ENCODE measurements around the gene CLEC2A.
A peak's percentile ranks its signal among the peaks of the same experiment; 100 is the strongest.

The CLEC2A gene

DNA sequence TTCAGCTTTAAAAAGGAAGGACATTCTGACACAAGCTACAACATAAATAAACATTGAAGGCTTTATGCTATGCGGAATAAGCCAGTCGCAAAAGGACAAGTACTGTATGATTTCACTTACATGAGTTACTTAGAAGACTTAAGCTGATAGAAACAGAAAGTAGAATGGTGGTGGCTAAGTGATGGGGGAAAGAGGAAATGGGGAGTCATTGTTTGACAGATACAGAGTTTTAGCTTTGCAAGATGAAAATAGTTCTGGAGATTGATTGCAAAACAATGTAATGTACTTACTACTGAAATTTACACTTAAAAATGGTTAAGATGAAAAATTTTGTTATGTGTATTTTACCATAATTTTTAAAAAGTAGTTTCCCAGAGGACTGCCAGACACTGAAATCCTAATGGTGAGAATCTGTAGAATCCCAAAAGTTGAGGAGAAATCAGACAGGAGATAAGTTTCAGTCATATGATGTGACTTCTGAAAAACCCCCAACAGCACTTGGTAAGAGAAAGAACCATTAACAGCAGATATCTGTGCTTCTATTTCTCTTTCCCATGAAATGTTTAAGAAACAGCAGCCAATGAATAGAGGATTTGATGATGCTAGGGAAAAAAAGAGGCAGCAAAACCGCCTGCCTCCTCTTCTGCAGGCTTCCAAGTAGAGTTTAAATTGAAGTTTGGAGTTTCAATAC lies 16.6 kb upstream of the CLEC2A start:
- TF ChIP-seq GABPA (IDR thresholded peaks at IDR 0.05; ENCODE audit: low read depth) (no peak), SPI1 (IDR thresholded peaks at IDR 0.05; ENCODE audit: borderline replicate concordance, low read depth) (peak; percentile 54; the same call in 1 of the 2 replicates)
- TF ChIP-seq, protein P1, sequence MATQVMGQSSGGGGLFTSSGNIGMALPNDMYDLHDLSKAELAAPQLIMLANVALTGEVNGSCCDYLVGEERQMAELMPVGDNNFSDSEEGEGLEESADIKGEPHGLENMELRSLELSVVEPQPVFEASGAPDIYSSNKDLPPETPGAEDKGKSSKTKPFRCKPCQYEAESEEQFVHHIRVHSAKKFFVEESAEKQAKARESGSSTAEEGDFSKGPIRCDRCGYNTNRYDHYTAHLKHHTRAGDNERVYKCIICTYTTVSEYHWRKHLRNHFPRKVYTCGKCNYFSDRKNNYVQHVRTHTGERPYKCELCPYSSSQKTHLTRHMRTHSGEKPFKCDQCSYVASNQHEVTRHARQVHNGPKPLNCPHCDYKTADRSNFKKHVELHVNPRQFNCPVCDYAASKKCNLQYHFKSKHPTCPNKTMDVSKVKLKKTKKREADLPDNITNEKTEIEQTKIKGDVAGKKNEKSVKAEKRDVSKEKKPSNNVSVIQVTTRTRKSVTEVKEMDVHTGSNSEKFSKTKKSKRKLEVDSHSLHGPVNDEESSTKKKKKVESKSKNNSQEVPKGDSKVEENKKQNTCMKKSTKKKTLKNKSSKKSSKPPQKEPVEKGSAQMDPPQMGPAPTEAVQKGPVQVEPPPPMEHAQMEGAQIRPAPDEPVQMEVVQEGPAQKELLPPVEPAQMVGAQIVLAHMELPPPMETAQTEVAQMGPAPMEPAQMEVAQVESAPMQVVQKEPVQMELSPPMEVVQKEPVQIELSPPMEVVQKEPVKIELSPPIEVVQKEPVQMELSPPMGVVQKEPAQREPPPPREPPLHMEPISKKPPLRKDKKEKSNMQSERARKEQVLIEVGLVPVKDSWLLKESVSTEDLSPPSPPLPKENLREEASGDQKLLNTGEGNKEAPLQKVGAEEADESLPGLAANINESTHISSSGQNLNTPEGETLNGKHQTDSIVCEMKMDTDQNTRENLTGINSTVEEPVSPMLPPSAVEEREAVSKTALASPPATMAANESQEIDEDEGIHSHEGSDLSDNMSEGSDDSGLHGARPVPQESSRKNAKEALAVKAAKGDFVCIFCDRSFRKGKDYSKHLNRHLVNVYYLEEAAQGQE (IDR thresholded peaks at IDR 0.05; ENCODE audit: insufficient replicate concordance, low read depth), result no peak
- Histone ChIP-seq H3K27me3 (ENCODE audit: insufficient read depth, poor library complexity, severe bottlenecking) (no peaks in the 10 kb centered on the region), H3K4me3 (replicated peaks; ENCODE audit: insufficient read depth, low read length) (no peak overlapping the region), H3K27ac (replicated peaks) (no peak overlapping the region)
- DNase-seq (ENCODE audit: low read depth in 1 of 2, low spot score in 1 of 2), result no peak

DNA sequence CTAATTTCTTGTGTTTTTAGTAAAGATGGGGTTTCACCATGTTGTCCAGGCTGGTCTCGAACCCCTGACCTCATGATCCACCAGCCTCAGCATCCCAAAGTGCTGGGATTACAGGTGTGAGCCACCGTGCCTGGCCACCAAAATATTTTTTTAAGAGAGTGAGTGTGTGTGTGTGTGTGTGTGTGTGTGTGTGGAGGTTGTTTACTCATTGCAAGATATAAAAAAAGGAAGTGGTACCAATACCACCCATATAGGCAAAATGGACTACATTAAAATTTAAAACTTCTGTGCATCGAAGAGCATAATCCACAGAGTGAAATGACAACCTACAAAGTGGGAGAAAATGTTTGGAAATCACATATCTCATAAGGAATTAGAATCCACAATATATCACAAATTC lies 15.5 kb upstream of the CLEC2A start:
- Histone ChIP-seq H3K4me3 (replicated peaks; ENCODE audit: insufficient read depth, low read length) (no peak overlapping the region), H3K27me3 (ENCODE audit: insufficient read depth, poor library complexity, severe bottlenecking) (no peaks in the 10 kb centered on the region), H3K27ac (replicated peaks) (no peak overlapping the region)
- TF ChIP-seq GABPA (IDR thresholded peaks at IDR 0.05; ENCODE audit: low read depth) (no peak), POLR2AphosphoS5 (IDR thresholded peaks at IDR 0.05; ENCODE audit: low read depth) (no peak), SPI1 (IDR thresholded peaks at IDR 0.05; ENCODE audit: borderline replicate concordance, low read depth) (peak; percentile 75; the same call in 1 of the 2 replicates)
- TF ChIP-seq, protein P1 (IDR thresholded peaks at IDR 0.05; ENCODE audit: insufficient replicate concordance, low read depth), result no peak
- TF ChIP-seq, protein P2, sequence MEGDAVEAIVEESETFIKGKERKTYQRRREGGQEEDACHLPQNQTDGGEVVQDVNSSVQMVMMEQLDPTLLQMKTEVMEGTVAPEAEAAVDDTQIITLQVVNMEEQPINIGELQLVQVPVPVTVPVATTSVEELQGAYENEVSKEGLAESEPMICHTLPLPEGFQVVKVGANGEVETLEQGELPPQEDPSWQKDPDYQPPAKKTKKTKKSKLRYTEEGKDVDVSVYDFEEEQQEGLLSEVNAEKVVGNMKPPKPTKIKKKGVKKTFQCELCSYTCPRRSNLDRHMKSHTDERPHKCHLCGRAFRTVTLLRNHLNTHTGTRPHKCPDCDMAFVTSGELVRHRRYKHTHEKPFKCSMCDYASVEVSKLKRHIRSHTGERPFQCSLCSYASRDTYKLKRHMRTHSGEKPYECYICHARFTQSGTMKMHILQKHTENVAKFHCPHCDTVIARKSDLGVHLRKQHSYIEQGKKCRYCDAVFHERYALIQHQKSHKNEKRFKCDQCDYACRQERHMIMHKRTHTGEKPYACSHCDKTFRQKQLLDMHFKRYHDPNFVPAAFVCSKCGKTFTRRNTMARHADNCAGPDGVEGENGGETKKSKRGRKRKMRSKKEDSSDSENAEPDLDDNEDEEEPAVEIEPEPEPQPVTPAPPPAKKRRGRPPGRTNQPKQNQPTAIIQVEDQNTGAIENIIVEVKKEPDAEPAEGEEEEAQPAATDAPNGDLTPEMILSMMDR (IDR thresholded peaks at IDR 0.05; ENCODE audit: insufficient read depth, low read length), result no peak
- no peak for DNase-seq (ENCODE audit: low read depth in 1 of 2, low spot score in 1 of 2)

DNA sequence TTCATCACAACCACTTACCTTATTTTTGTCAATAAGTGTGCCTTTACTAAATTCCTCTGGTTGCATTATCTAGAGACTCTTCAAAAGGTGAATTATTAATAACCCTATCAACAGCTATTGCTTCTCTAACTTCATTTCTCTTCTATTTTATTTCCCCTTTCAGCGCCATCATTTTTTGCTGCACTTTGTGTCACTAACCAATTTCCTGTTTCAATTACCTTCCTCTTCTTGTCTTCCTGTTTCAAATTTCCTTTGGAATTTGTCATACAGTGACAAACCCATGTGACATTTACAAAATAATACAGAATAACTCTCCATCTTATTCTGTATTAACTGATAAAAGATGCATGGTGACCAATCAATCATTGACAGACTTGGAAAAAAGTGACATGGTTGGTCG lies 12.2 kb upstream of the CLEC2A start:
- H3K27ac ChIP-seq (replicated peaks), result peak overlapping the region; percentile 62
- no peaks in the 10 kb centered on the region for H3K27me3 ChIP-seq (ENCODE audit: insufficient read depth, poor library complexity, severe bottlenecking)
- DNase-seq (ENCODE audit: low read depth in 1 of 2, low spot score in 1 of 2), result peak in 1 of 2 experiments; percentile 31
- H3K4me3 ChIP-seq (replicated peaks; ENCODE audit: insufficient read depth, low read length), result no peak overlapping the region
- TF ChIP-seq POLR2AphosphoS5 (IDR thresholded peaks at IDR 0.05; ENCODE audit: low read depth) (no peak), GABPA (IDR thresholded peaks at IDR 0.05; ENCODE audit: low read depth) (peak; percentile 66), SPI1 (IDR thresholded peaks at IDR 0.05; ENCODE audit: borderline replicate concordance, low read depth) (peak; percentile 59; the same call in 1 of the 2 replicates)
- TF ChIP-seq, protein P1 (IDR thresholded peaks at IDR 0.05; ENCODE audit: insufficient replicate concordance, low read depth), result no peak
- TF ChIP-seq, protein P2 (IDR thresholded peaks at IDR 0.05; ENCODE audit: insufficient read depth, low read length), result no peak

Data from HL-60 (cell line).